Endothelial cell of umbilical vein (primary cell): ENCODE measurements around the gene ARHGAP10. TPM values are rescaled to one million over a fixed set of nuclear protein-coding genes. Genes with fewer than 3 reads are reported as not detected.

Experiments
- BruUV-seq: library from RNA; stranded (reverse); fragments of 400-500 nt; replicated peaks from 2 replicates; lab custom pipeline; 2021; lab: Mats Ljungman, UMichigan
- CTCF ChIA-PET: fragments of 300-600, 350-600 bp; sonication (Branson Sonifier 250); formaldehyde crosslinking; loops from one replicate; lab custom pipeline; 2021; ENCODE audit warnings: antibody characterized with exemption, inconsistent platforms; lab: Charles Lee
- POLR2A ChIA-PET: fragments of 300-600, 350-600 bp; sonication (Branson Sonifier 250); formaldehyde crosslinking; loops from one replicate; lab custom pipeline; 2021; ENCODE audit warnings: antibody characterized with exemption, inconsistent platforms; lab: Charles Lee
- DNase-seq: peaks from one replicate; pipeline ENCODE4 v3.0.0-alpha.2; 2011; ENCODE audit warnings: low read depth, low spot score
- FAIRE-seq: peaks from 2 replicates; lab custom pipeline; 2011; peaks lifted over from hg19 to GRCh38; lab: Jason Lieb, UNC
- H2AFZ ChIP-seq: 2 replicates; pipeline ENCODE4 v1.6.0; 2012; ENCODE audit warnings: low read depth, low read length, control low read depth, inconsistent platforms
- H3K27ac ChIP-seq: 2 replicates; pipeline ENCODE4 v1.5.1; 2011; ENCODE audit warnings: low read depth, mild to moderate bottlenecking, control low read depth, low read length, moderate library complexity; ENCODE audit not compliant: insufficient read depth
- H3K27me3 ChIP-seq, 2 experiments: 2 replicates each; pipeline versions ENCODE4 v1.6.0 to v1.6.1; 2011; ENCODE audit warnings: low read length in 2 of 2, mixed read lengths in 1 of 2; ENCODE audit not compliant: control insufficient read depth in 2 of 2, insufficient read depth in 2 of 2
- H3K36me3 ChIP-seq, 2 experiments: 2 replicates in 1 of 2; 3 replicates in 1 of 2; pipeline ENCODE4 v1.5.1; 2011; ENCODE audit warnings: low read length in 2 of 2, mild to moderate bottlenecking in 1 of 2, moderate library complexity in 1 of 2; ENCODE audit not compliant: control insufficient read depth in 2 of 2, insufficient read depth in 2 of 2; ENCODE audit errors: extremely low read depth in 1 of 2
- H3K4me1 ChIP-seq: 3 replicates; pipeline ENCODE4 v1.5.1; 2011; ENCODE audit warnings: mild to moderate bottlenecking, low read length; ENCODE audit not compliant: control insufficient read depth, insufficient read depth; ENCODE audit errors: extremely low read depth
- H3K4me2 ChIP-seq: 2 replicates; pipeline ENCODE4 v1.6.1; 2011; ENCODE audit warnings: low read length, control low read depth, mixed read lengths; ENCODE audit not compliant: insufficient read depth
- H3K4me3 ChIP-seq, 3 experiments: fragments of 200-600 bp in 1 of 3; sonication (generic), shearing (Covaris generic) in 1 of 3; replicated peaks in 1 of 3; 2 replicates each; pipeline ENCODE4 v1.5.1; 2011 to 2016; ENCODE audit warnings: control low read depth in 3 of 3, low read length in 3 of 3, mild to moderate bottlenecking in 2 of 3, inconsistent platforms in 1 of 3, low read depth in 1 of 3, moderate library complexity in 1 of 3; ENCODE audit not compliant: insufficient read depth in 1 of 3
- H3K79me2 ChIP-seq: 2 replicates; pipeline ENCODE4 v1.6.0; 2012; ENCODE audit warnings: low read length, inconsistent platforms; ENCODE audit not compliant: control insufficient read depth, insufficient read depth
- H3K9ac ChIP-seq: replicated peaks from 2 replicates; pipeline ENCODE3; 2011; ENCODE audit warnings: low read length, control low read depth; ENCODE audit not compliant: insufficient read depth; ENCODE audit errors: extremely low read depth
- H3K9me1 ChIP-seq: replicated peaks from 3 replicates; pipeline ENCODE4 v1.6.0; 2011; ENCODE audit warnings: mild to moderate bottlenecking, low read length; ENCODE audit not compliant: control insufficient read depth, insufficient read depth; ENCODE audit errors: extremely low read depth
- H3K9me3 ChIP-seq: replicated peaks from 2 replicates; pipeline ENCODE4 v1.5.1; 2012; ENCODE audit warnings: low read length, inconsistent platforms; ENCODE audit not compliant: control insufficient read depth, insufficient read depth
- H4K20me1 ChIP-seq: replicated peaks from 2 replicates; pipeline ENCODE3; 2011; ENCODE audit warnings: mild to moderate bottlenecking, low read length; ENCODE audit not compliant: control insufficient read depth, insufficient read depth; ENCODE audit errors: extremely low read depth
- CTCF ChIP-seq, 2 donors: IDR thresholded peaks; 1 replicate in 1 of 2; 2 replicates in 1 of 2; pipeline ENCODE4 v1.5.1; 2011; ENCODE audit warnings: low read length in 2 of 2, mild to moderate bottlenecking in 2 of 2, moderate library complexity in 2 of 2, control low read depth in 1 of 2, inconsistent platforms in 1 of 2, low read depth in 1 of 2; ENCODE audit not compliant: insufficient read depth in 1 of 2; ENCODE audit errors: extremely low read depth in 1 of 2
- EZH2 ChIP-seq: IDR thresholded peaks from 2 replicates; pipeline ENCODE4 v1.6.1; 2012; ENCODE audit warnings: borderline replicate concordance, low read depth, mild to moderate bottlenecking, moderate library complexity, low read length, inconsistent platforms; ENCODE audit not compliant: severe bottlenecking
- FOS ChIP-seq: IDR thresholded peaks from 2 replicates; pipeline ENCODE4 v1.6.1; 2011; ENCODE audit warnings: mild to moderate bottlenecking, low read length, moderate library complexity, borderline replicate concordance; ENCODE audit not compliant: insufficient read depth
- GATA2 ChIP-seq: IDR thresholded peaks from 2 replicates; pipeline ENCODE4 v1.7.0; 2011; ENCODE audit warnings: low read depth, mild to moderate bottlenecking, moderate library complexity, mixed read lengths, low read length; ENCODE audit not compliant: insufficient read length, insufficient read depth
- JUN ChIP-seq: IDR thresholded peaks from 2 replicates; pipeline ENCODE4 v1.6.1; 2011; ENCODE audit warnings: borderline replicate concordance, low read depth; ENCODE audit not compliant: insufficient read length, insufficient read depth
- MAX ChIP-seq: IDR thresholded peaks from 2 replicates; pipeline ENCODE4 v1.6.1; 2011; ENCODE audit not compliant: insufficient read depth, insufficient read length
- MYC ChIP-seq: IDR thresholded peaks from one replicate; pipeline ENCODE4 v1.6.1; 2011; ENCODE audit warnings: mild to moderate bottlenecking, low read depth, low read length
- POLR2A ChIP-seq: IDR thresholded peaks from 2 replicates; pipeline ENCODE4 v1.6.1; 2012; ENCODE audit warnings: low read depth, mild to moderate bottlenecking, control low read depth, low read length
- POLR2AphosphoS5 ChIP-seq: IDR thresholded peaks from 2 replicates; pipeline ENCODE4 v1.6.1; 2012; ENCODE audit warnings: low read depth, mild to moderate bottlenecking, control low read depth, low read length, moderate library complexity; ENCODE audit not compliant: insufficient read depth
- dilution Hi-C: fragments of 300-500 bp; cut with MboI; formaldehyde crosslinking; loops from one replicate; pipeline ENCODE4 v1.15.0; 2019; ENCODE audit warnings: low sequenced_read_pairs; ENCODE audit not compliant: extremely low pct_ligation_motif_present
- intact Hi-C: fragments of 100-400 bp; cut with micrococcal nuclease; formaldehyde crosslinking; loops from one replicate; pipeline ENCODE4 v1.10.0; 2022
- polyA plus RNA-seq, 4 experiments: library from polyadenylated mRNA; depleted of rRNA in 3 of 4; stranded (reverse) in 3 of 4; unstranded in 1 of 4; fragments of >200 nt; gene quantifications; 2 replicates each; pipeline versions ENCODE4 v1.2.1 to v1.2.3, GENCODE V29; 2011 to 2012; ENCODE audit warnings: missing spikeins in 1 of 4
- total RNA-seq: library from RNA; stranded (reverse); gene quantifications from 2 replicates; pipeline ENCODE4 v1.2.3, GENCODE V29; 2021

ARHGAP10 gene
- total and polyA plus RNA-seq, 2 donors (not counting 3 experiments of a cell fraction or from before 2014, with no cell fraction given): 20.4 to 36.7 TPM

- Histone ChIP-seq H3K9ac (no peak overlapping the region), H3K4me1 (no peaks in the 10 kb centered on the region), H3K9me3 (no peaks in the 10 kb centered on the region), H3K27ac (no peak overlapping the region), H3K27me3 (no peaks in the 10 kb centered on the region), H3K36me3 (no peaks in the 10 kb centered on the region), H4K20me1 (no peaks in the 10 kb centered on the region), H3K9me1 (no peaks in the 10 kb centered on the region), H3K79me2 (no peaks in the 10 kb centered on the region), H3K4me3 (no peak overlapping the region), H3K4me2 (no peak overlapping the region), H2AFZ (no peak overlapping the region)
- CTCF ChIA-PET: no interaction called here
- intact Hi-C loops: no loop called here
- dilution Hi-C loops: no loop called here
- DNase-seq: no peak
- TF ChIP-seq MAX (no peak), MYC (no peak), JUN (no peak), GATA2 (no peak), CTCF (IDR thresholded peaks at IDR 0.05; ENCODE audit: extremely low read depth in 1 of 2, insufficient read depth in 1 of 2, low read depth in 1 of 2, low read length in 2 of 2) (no peak), POLR2AphosphoS5 (no peak), POLR2A (no peak), EZH2 (no peak), FOS (no peak)
- FAIRE-seq: no peak
- BruUV-seq: no TSS peak
- POLR2A ChIA-PET: interaction anchor here (0.6 kb wide), 1 partner anchor 149 kb away, joined by 12 read pairs; no protein-coding TSS in a partner anchor
Observed at GRCh38 chr4:148095346-148095923, 363.5 kb downstream of the ARHGAP10 start.
